Left colon (tissue), 2 donors: ENCODE measurements around the gene DYNLT2B. TPM values are rescaled to one million over a fixed set of nuclear protein-coding genes. Genes with fewer than 3 reads are reported as not detected.

Source experiments
- total RNA-seq, 2 donors: library from RNA; stranded (reverse); fragmentation: NEBNext Ultra II Directional; extraction: Animal tissue kit (Norgen Biotek cat#: 25700); gene quantifications; one replicate each; pipeline ENCODE4 v1.2.1, GENCODE V29; 2021
- donor health status: DM: no; HTN: no; CAD: no.
- donor health status: DM: yes; HTN: yes; CAD: no.

DYNLT2B gene
- total RNA-seq, 2 donors from 2014 or later, result 1.7 to 2.2 TPM

Other genes with a start within 250 kb of the DYNLT2B start
- 100 to 1,000 TPM; 416 to 595 TPM for gene TFRC, start 236.2 kb downstream of the DYNLT2B start, total RNA-seq
- not detected for gene ZDHHC19, start 106.8 kb downstream of the DYNLT2B start, total RNA-seq
- gene SLC51A, start 101.7 kb downstream of the DYNLT2B start, total RNA-seq, result 10 to 100 TPM in 1 of 2 donors, under 1 TPM in 1; 0.46 to 86.3 TPM
- gene PCYT1A, start 30.5 kb downstream of the DYNLT2B start, total RNA-seq, result 10 to 100 TPM; 57.7 to 64.6 TPM
- not detected for gene TM4SF19, start 20.1 kb upstream of the DYNLT2B start, total RNA-seq
- 10 to 100 TPM; 25.9 to 35.2 TPM for gene UBXN7, start 114.2 kb upstream of the DYNLT2B start, total RNA-seq
- gene RNF168, start 185.5 kb upstream of the DYNLT2B start, total RNA-seq, result 10 to 100 TPM; 22.1 to 23.9 TPM
- not detected for gene SMCO1, start 197.1 kb upstream of the DYNLT2B start, total RNA-seq